GM18526 (cell line): ENCODE data around the gene HBA2.
"Not testable (repeated sequence)": the region's sequence is repeated elsewhere in the genome, so short reads cannot be mapped to it uniquely, and the experiment has no call there.

ENCODE experiments used
- POLR2A ChIP-seq: IDR thresholded peaks from 3 replicates; pipeline ENCODE4 v1.6.1; 2011; ENCODE audit not compliant: insufficient read length; ENCODE audit errors: extremely low read depth

Gene HBA2

DNA sequence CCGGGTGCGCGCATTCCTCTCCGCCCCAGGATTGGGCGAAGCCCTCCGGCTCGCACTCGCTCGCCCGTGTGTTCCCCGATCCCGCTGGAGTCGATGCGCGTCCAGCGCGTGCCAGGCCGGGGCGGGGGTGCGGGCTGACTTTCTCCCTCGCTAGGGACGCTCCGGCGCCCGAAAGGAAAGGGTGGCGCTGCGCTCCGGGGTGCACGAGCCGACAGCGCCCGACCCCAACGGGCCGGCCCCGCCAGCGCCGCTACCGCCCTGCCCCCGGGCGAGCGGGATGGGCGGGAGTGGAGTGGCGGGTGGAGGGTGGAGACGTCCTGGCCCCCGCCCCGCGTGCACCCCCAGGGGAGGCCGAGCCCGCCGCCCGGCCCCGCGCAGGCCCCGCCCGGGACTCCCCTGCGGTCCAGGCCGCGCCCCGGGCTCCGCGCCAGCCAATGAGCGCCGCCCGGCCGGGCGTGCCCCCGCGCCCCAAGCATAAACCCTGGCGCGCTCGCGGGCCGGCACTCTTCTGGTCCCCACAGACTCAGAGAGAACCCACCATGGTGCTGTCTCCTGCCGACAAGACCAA lies at the start of gene HBA2:
Gene HBA2, plus strand, starts transcription at position 503 of the 568 bp plus-strand sequence. Its CDS starts 37 bp downstream, at position 540.
- not testable (repeated sequence) for TF ChIP-seq POLR2A

DNA sequence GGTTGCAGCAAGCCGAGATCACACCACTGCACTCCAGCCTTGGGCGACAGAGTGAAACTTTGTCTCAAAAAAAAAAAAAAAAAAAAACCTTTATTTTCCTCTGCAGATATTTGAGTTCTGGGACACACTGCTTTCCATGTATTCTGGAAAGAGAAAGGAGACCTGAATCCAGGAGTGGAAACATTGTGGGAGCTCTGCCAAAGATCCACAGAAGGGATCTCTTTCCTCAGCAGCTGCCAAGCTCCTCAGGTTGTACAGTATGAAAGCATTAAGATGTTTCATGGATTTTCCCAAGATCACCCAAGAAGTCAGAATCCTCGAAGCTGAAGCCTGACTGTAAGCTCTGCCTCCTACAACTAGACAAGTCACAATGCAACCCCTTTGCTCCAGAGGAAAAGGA lies 47.7 kb upstream of the HBA2 start:
- TF ChIP-seq POLR2A: no peak

DNA sequence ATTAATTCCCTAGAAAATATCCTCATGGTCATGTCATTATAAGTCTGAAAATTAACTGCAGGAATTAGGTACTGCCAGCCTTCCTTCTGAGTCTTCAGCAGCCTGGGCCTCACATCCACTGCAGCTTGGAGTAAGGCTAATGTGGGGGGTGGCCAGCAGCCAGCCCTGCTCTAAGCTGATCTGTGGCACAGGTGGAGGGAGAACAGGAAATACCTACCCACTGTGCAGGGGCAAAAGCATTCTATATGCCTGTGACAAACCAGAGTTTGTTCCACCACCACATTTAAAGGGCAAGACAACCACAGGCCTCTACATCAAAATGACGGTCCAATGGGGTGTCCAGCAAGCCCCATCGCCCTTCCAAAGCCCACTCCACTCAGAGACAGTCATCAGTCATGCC lies 43.6 kb upstream of the HBA2 start:
- no peak for TF ChIP-seq POLR2A

DNA sequence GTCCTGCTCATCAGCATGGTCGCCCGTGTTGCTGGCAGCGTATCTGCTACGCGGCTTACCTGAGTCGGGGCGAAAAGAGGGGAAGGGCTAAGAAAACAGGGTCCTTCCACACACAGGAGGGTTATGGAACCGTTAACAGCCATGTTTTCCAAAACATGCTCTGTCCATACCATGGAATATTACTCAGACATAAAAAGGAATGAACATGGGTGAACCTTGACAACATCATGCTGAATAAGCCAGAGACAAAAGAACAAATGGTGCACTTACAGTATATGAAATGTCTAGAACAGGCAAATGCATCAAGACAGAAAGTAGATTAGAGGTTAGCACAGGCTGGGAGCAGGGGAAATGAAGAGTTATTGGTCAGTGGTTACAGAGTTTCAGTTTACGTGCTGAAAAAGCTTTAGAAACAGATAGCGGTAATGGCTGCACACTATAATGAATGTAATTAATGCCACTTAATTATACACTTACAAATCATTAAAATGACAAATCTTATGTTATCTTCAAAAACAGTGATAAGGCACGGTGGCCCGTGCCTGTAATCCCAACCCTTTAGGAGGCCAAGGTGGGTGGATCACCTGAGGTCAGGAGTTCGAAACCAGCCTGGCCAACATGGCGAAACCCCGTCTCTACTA lies 42.0 kb upstream of the HBA2 start:
- no peak for TF ChIP-seq POLR2A

DNA sequence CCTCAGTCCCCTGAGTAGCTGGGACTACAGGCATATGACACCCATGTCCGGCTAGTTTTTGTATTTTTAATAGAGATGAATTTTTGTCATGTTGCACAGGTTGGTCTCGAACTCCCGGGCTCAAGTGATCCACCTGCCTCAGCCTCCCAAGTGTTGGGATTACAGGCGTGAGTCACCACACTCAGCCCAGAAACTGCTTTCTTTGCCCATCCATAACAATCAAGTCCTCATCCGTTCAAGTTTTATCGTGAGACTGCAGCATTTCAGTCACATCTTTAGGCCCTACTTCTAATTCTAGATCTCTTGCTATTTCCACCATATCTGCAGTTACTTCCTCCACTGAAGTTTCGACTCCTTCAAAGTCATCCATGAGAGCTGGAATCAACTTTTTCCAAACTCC lies 40.6 kb upstream of the HBA2 start:
- no peak for TF ChIP-seq POLR2A

DNA sequence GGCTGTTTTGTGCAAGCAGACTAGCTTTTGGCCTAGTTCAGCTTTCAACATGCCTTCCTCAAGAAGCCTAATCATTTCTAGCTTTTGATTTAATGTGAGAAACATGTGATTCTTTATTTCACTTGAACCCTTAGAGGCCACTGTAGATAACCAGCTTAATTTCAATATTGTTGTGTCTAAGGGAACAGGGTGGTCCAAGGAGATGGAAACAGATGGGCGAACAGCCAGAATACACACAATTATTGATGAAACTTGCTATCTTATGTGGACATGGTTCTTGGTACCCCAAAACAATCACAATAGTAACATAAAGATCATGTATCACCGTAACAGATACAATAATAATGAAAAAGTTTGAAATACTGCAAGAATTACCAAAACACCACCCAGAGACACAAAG lies 39.0 kb upstream of the HBA2 start:
- TF ChIP-seq POLR2A: no peak

DNA sequence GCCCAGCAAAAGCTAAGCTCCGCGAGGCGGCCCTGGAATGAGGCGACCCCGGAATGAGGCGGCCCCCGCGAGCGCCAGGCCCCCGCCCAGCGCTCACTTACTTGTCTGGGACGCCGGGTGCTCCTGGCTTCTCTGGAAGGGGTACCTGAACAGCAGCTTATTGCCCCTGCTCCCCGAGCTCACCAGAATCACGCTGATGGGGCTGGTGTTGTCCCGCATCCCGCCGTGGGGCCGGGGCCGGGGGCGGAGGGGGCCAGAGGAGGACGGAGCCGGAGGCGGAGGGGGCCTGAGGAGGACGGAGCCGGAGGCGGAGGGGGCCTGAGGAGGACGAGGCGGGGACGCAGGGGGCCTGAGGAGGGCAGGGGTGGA lies 34.6 kb upstream of the HBA2 start:
- no peak for TF ChIP-seq POLR2A

DNA sequence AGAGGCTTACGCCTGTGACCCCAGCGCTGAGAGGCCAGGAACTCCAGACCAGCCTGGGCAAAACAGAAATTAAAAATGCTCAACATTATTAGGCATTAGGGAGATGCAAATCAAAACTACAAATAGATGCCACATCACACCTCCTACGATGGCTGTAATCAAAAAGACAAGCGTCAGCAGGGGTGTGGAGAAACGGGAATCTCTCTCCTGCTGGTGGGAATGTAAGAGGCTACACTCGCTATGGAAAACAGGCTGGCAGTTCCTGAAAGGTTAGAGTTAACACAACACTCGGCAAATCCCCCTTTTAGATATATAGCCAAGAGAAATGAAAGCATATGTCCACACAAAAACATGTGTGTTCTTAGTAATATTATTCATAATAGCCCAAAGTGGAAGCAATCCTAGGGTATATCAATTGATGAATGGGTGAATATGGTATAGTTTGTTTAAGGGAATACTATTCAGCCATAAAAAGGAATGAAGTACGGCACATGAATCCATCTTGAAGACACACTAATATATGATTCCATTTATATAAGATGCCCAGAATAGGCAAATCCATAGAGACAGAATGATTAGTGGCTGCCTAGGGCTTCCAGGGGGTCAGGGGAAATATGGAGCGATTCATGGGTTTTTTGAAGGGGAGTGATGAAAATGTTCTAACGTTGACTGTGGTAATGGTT lies 32.4 kb upstream of the HBA2 start:
- TF ChIP-seq POLR2A: no peak

DNA sequence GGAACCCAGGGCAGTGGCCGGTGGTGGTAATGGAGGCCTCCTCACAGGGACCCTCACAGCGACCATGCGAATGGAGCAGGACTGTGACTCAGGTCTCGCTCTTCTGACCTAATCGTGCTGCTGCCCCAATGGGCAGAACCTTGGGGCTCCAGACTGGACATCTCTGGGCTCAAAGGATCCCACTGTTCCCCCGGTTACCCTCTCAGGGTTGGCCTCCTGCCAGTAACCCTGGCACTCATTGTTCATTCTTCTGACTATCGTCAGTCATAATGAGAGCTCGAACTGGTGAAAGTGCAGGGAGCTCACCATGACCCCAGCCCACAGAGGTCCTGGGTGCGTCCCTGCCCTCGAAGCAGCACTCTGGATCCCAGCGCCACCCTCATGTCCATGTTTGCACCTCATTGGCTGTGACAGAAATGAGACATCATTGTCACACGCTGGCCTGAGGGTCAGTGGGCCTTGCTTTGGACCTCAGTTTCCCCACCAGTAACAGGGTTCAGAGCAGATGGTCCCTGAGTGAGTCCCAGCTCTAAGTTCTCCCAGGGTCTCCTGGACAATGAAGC lies 30.2 kb upstream of the HBA2 start:
- TF ChIP-seq POLR2A: no peak

DNA sequence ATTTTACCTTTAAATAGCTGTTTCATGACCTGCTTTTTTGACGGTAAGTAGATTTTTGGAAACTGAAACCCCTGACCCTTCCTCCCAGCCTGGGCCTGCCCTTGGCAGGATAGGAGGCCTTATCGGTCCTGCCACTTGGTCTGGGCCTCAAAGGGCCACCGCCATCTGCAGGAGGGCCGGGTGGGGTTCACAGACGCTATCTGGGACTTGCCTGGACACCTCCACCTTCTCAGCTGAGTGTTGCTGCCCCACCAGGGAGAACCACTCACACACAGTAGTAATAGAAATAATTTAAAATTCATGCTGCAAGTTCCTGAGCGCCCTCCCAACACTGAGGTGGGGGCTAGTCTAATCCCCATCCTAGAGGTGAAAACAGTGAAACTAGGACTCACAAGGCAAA lies 29.6 kb upstream of the HBA2 start:
- no peak for TF ChIP-seq POLR2A

DNA sequence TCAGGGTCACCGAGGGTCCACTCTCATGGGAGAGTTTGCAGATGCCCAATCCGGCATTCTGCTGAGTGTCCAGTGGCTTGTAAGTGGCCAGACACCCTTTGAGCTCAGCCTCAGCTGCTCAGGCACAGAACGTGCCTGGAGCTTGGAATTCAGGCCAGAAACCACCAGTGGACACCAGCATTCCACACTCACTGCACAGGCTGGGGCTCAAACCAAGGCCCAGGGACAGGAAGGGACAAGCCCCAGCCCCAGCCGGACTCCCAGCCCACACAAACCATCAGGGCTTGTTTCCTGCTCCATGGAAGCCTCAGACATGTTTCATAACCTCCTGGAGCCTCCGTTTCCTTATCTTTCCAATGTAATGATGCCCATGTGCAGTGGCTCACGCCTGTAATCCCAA lies 29.2 kb upstream of the HBA2 start:
- TF ChIP-seq POLR2A: no peak

DNA sequence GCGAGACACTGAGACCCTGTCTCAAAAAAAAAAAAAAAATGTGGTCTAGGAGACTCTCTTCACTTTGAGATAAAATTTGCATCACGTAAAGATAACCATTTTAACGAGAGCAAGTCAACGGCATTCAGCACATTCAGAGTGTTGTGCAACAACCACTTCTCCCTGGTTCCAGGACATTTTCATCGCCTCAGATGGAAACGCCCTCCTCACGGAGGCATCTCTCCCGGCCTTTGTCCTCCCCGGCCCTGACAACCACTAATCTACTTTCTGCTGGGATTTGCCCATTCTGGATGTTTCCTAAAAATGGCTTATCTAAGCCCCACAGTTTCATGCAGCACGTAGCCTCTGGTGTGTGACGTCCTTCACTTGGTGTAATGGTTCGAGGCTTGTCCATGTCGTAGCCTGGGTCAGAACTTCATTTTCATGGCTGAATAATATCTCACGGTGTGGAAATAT lies 27.9 kb upstream of the HBA2 start:
- TF ChIP-seq POLR2A: no peak

DNA sequence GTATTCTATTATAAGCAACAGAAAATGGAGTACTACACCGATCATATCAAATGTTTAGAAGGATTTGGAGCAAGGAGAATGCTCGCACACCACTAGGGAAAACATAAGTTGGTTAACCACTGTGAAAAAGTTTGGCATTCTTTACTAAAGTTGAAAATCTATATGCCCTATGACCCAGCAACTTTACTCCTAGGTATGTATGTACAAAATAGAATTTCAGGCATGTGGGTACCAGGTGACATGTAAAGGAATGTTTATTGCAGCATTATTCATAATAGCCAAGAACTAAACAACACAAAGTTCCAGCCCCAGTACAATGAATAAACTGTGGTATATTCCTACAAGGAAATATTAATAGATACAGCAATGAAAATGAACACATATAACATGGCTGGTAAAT lies 26.0 kb upstream of the HBA2 start:
- TF ChIP-seq POLR2A: no peak

DNA sequence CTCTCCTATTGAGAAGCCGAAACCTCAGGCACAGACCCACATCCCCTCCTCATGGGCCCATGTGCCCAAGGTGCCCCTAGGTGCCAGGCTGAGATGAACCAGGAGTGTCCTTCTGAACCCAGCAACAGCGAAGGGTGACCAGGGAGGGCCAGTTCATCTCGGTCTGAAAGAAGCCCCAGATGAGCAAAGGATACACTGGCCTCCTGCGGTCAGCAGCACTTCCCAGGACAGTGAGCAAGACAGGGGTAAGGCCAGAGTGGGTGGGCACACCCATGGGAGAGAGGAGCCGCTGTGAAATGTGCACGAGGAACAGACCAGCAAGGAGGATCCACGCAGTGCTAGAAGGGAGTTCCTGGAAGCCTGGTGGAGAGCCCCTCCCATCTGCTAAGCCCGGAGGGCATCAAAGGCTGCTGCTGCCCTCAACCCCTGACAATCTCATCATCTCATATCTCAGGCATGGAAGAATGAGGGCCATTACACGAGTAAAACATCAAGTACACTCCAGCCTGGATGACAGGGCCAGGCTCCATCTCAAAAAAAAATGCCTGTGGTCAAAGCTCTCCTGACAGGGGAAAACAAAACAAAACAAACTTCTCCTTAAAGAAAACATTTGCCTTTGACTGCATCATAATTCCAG lies 23.5 kb upstream of the HBA2 start:
- no peak for TF ChIP-seq POLR2A

DNA sequence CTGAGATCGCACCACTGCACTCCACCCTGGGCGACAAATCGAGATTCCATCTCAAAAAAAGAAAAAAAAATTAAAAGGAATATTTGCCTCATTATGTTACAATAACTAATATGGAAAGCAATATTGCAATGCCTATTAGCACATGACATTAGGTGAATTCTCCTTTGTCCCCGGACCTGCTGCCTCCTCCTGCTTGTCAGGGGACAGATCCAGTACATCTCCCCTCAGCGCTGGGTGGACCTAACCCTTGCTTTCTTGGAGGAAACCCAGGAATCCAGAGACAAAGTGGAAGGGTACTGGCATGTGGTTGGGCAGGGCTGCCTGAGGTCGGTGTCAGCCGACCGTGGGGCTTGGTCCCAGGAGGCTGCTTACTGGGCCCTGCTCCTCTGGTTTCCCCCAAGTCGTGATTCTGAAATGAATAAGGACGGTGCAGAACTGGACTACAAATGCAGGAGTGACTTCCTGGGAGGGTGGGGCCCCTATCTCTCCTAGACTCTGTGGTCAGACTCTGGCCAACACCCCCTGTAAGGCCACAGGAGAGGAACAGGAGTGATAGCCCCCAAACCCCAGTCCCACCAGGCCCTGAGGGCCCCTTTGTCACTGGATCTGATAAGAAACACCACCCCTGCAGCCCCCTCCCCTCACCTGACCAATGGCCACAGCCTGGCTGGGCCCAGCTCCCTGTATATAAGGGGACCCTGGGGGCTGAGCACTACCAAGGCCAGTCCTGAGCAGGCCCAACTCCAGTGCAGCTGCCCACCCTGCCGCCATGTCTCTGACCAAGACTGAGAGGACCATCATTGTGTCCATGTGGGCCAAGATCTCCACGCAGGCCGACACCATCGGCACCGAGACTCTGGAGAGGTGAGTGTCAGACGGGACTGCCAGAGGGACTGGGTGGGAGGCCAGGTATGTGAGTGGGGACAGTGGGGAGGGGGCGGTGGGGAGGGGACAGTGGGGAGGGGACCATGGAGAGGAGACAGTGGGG lies 20.2 kb upstream of the HBA2 start, which contains the start of gene HBZ:
Gene HBZ, plus strand, starts transcription at position 504 of the 988 bp plus-strand sequence. Its CDS starts 266 bp downstream, at position 770.
- no peak for TF ChIP-seq POLR2A
